Thymus (tissue), 14 donors: ENCODE results near the gene UPK3A. TPM values are rescaled to one million over a fixed set of nuclear protein-coding genes. Genes with fewer than 3 reads are reported as not detected.

Experiments
- DNase-seq, 9 donors: peaks; one replicate each; pipeline ENCODE4 v3.0.0-alpha.2; 2013; ENCODE audit warnings: low spot score in 9 of 9, low read depth in 6 of 9, missing footprints in 1 of 9
- H3K27ac ChIP-seq, 2 donors: one replicate each; pipeline ENCODE4 v1.5.1; 2013; ENCODE audit warnings: control low read depth in 1 of 2, low read depth in 1 of 2, low read length in 1 of 2, mild to moderate bottlenecking in 1 of 2, moderate library complexity in 1 of 2
- H3K27me3 ChIP-seq, 2 donors: one replicate each; pipeline ENCODE4 v1.5.1; 2013; ENCODE audit warnings: low read length in 1 of 2; ENCODE audit not compliant: control insufficient read depth in 2 of 2, insufficient read depth in 1 of 2
- H3K36me3 ChIP-seq, 2 donors: one replicate each; pipeline ENCODE4 v1.5.1; 2013; ENCODE audit warnings: low read length in 1 of 2, mild to moderate bottlenecking in 1 of 2, moderate library complexity in 1 of 2; ENCODE audit not compliant: control insufficient read depth in 2 of 2, insufficient read depth in 2 of 2
- H3K4me1 ChIP-seq, 2 donors: one replicate each; pipeline ENCODE4 v1.5.1; 2013; ENCODE audit warnings: low read length in 2 of 2; ENCODE audit not compliant: control insufficient read depth in 2 of 2, insufficient read depth in 2 of 2
- H3K4me3 ChIP-seq, 2 donors: one replicate each; pipeline ENCODE4 v1.5.1; 2013; ENCODE audit warnings: low read length in 2 of 2, control low read depth in 1 of 2, mild to moderate bottlenecking in 1 of 2
- H3K9me3 ChIP-seq, 2 donors: one replicate each; pipeline ENCODE4 v1.5.1; 2013; ENCODE audit warnings: low read length in 1 of 2, mild to moderate bottlenecking in 1 of 2; ENCODE audit not compliant: control insufficient read depth in 2 of 2, insufficient read depth in 1 of 2
- WGBS: extraction: QIAGEN DNeasy Blood & Tissue Kit; methylation state at CpG from one replicate; pipeline ENCODE4 v1.1.7; 2013; 5-methylcytosine and 5-hydroxymethylcytosine counted together
- long read RNA-seq, 10 donors: transcript quantifications; one replicate each; lab custom pipeline, GENCODE V29; 2026
- polyA plus RNA-seq: library from polyadenylated mRNA; stranded (reverse); fragments of 200-250 nt; gene quantifications from one replicate; pipeline ENCODE4 v1.2.3, GENCODE V29; 2013
- total RNA-seq: library from RNA; stranded (reverse); fragments of 120-200 nt; gene quantifications from one replicate; pipeline ENCODE4 v1.2.4, GENCODE V29; 2013
- donor health status: healthy.

Gene UPK3A
- total RNA-seq (0.47 TPM), polyA plus RNA-seq (1.0 TPM)
- long read RNA-seq, donor 1 = 0 reads
- long read RNA-seq, donor 2 = 0 reads
- long read RNA-seq, donor 3 = 0 reads
- long read RNA-seq, donor 4, partial matches to known transcripts = 0 of 1 reads
- long read RNA-seq, donor 4, other reads (novel, unspliced or antisense) = 0 of 1 reads
- long read RNA-seq, donor 5 = 0 reads
- long read RNA-seq, donor 6 = 0 reads
- long read RNA-seq, donor 7 = 0 reads
- long read RNA-seq, donor 8 = 0 reads
- long read RNA-seq, donor 9 = 0 reads
- long read RNA-seq, donor 10 = 0 reads

- Histone ChIP-seq H3K36me3 (no peaks in the 10 kb centered on the region), H3K4me1 (peaks cover 4 to 5% of the 10 kb centered on the region in 2 donors), H3K9me3 (no peaks in the 10 kb centered on the region), H3K27ac (no peak within 1 kb of the TSS), H3K4me3 (no peak within 1 kb of the TSS), H3K27me3 (peaks cover 11 to 45% of the 10 kb centered on the region in 2 donors)
- WGBS = 11% methylated on average over 46 of the region's 46 CpGs
- peak in 2 of 9 donors; percentile 37 to 51 for DNase-seq
Observed at GRCh38 chr22:45284705-45285262, at the start of gene UPK3A. Gene UPK3A, plus strand, starts transcription at chr22:45284949. Its CDS starts 65 bp downstream, at chr22:45285014.

- WGBS = 31% methylated on average over 23 of the region's 23 CpGs
- H3K27me3 ChIP-seq = peaks cover 0 to 2% of the 10 kb centered on the region in 2 donors
- H3K9me3 ChIP-seq = no peaks in the 10 kb centered on the region
- H3K4me3 ChIP-seq = no peak overlapping the region
- H3K27ac ChIP-seq = peak overlapping the region in 1 of 2 donors; percentile 78
- peaks cover 3 to 9% of the 10 kb centered on the region in 2 donors for H3K36me3 ChIP-seq
- H3K4me1 ChIP-seq = peaks cover 24 to 57% of the 10 kb centered on the region in 2 donors
- peak in 5 of 9 donors; percentile 29 to 74 (median 56) for DNase-seq
Observed at GRCh38 chr22:45235101-45235777, 49.5 kb upstream of the UPK3A start.

DNA sequence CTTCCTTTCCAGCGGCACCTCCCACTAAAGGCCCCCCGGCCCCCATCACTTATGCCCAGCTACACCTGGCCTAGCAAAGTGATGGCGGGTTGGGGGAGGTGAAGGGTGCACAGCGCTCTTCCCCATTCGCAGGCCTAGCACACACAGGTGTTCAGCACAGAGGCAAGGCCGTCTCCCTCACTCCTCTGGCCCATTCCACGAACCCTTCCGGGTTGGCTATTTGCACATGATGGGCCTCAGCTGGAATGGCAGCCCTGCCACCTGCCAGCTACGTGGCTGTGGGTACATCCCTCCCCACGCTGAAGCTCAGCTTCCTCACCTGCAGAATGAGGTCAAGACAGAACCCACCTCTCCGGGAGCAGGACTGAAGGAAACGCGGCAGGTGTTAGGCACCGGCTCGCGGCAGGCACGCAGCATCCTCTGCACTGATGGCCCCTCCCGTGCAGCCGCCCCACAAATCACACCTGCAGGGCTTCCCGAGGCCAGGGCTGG, 48.9 kb upstream of the UPK3A start:
- Histone ChIP-seq H3K27me3 (peaks cover 0 to 2% of the 10 kb centered on the region in 2 donors), H3K4me1 (peaks cover 24 to 57% of the 10 kb centered on the region in 2 donors), H3K36me3 (peaks cover 3 to 9% of the 10 kb centered on the region in 2 donors), H3K4me3 (no peak overlapping the region), H3K9me3 (no peaks in the 10 kb centered on the region), H3K27ac (peak overlapping the region in 1 of 2 donors; percentile 78)
- WGBS = 34% methylated on average over 20 of the region's 20 CpGs
- DNase-seq = peak in 6 of 9 donors; percentile 37 to 84 (median 67)

DNA sequence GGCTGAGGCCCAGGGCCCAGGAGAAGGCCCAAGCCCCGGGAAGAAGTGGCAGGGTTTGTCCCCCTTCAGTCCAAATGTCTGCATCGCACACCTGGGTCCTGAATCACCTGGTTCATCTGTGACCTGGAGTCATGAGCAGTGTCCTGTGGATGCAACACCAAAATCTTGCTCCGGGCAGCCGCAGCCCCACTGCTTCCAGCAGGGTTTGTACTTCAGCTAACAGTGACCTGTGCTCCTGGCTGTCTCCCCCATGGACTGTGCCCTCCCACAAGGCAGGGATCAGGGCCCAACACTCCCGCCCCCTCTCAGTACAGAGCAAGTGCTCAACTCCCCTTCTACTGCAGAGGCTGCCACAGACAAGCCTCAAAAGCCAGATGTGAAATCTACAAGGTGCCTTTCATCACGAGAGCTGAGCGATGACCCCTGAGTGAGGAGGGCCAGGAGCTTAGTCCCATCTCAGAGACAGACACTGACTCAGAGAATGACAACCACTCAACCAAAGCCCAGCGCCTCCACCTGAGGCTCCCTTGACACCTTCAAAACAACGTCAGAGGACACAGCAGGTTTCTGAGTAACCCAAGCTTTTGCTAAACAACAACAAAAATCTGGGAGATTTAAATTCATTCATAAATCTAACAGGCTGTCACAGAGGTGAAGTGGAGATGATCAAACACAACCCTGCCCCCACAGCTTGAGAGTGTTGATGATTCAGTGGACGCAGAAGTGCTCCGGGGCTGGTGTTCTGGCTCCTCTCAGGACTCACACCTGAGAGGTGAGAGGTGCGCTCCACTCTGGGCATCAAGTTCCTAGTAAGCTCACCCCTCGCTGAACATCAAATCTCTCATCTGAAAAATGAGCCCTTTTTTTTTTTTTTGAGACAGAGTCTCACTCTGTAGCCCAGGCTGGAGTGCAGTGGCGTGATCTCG, 47.4 kb upstream of the UPK3A start:
- H3K9me3 ChIP-seq = no peaks in the 10 kb centered on the region
- H3K36me3 ChIP-seq = peaks cover 3 to 9% of the 10 kb centered on the region in 2 donors
- H3K4me1 ChIP-seq = peaks cover 28 to 65% of the 10 kb centered on the region in 2 donors
- no peak overlapping the region for H3K4me3 ChIP-seq
- 95% methylated on average over 15 of the region's 15 CpGs for WGBS
- no peak overlapping the region for H3K27ac ChIP-seq
- peaks cover 0 to 2% of the 10 kb centered on the region in 2 donors for H3K27me3 ChIP-seq
- DNase-seq = peak in 1 of 9 donors; percentile 23

- Histone ChIP-seq H3K4me1 (peaks cover 28 to 65% of the 10 kb centered on the region in 2 donors), H3K27ac (no peak overlapping the region), H3K36me3 (peaks cover 3 to 9% of the 10 kb centered on the region in 2 donors), H3K27me3 (peaks cover 0 to 2% of the 10 kb centered on the region in 2 donors), H3K9me3 (no peaks in the 10 kb centered on the region), H3K4me3 (no peak overlapping the region)
- DNase-seq = no peak
- 97% methylated on average over 18 of the region's 18 CpGs for WGBS
Observed at GRCh38 chr22:45238076-45238956, 46.4 kb upstream of the UPK3A start.

GRCh38 chr22:45238957-45239680, 45.6 kb upstream of the UPK3A start:
- Histone ChIP-seq H3K4me1 (peaks cover 28 to 60% of the 10 kb centered on the region in 2 donors), H3K36me3 (peaks cover 3 to 6% of the 10 kb centered on the region in 2 donors), H3K9me3 (no peaks in the 10 kb centered on the region), H3K4me3 (peak overlapping the region in 1 of 2 donors; percentile 66), H3K27ac (no peak overlapping the region), H3K27me3 (peaks cover 0 to 2% of the 10 kb centered on the region in 2 donors)
- no peak for DNase-seq
- 83% methylated on average over 6 of the region's 6 CpGs for WGBS

GRCh38 chr22:45239681-45240051, 45.1 kb upstream of the UPK3A start:
- H3K4me3 ChIP-seq = peak overlapping the region; percentile 66 to 71
- WGBS = 43% methylated on average over 8 of the region's 8 CpGs
- DNase-seq = no peak
- H3K4me1 ChIP-seq = peaks cover 28 to 55% of the 10 kb centered on the region in 2 donors
- peaks cover 0 to 2% of the 10 kb centered on the region in 2 donors for H3K27me3 ChIP-seq
- peaks cover 3 to 6% of the 10 kb centered on the region in 2 donors for H3K36me3 ChIP-seq
- H3K9me3 ChIP-seq = no peaks in the 10 kb centered on the region
- H3K27ac ChIP-seq = no peak overlapping the region
